ENCODE data around the gene SLC13A5.
"Not testable (repeated sequence)": the region's sequence is repeated elsewhere in the genome, so short reads cannot be mapped to it uniquely, and the experiment has no call there.

SLC13A5 gene

DNA sequence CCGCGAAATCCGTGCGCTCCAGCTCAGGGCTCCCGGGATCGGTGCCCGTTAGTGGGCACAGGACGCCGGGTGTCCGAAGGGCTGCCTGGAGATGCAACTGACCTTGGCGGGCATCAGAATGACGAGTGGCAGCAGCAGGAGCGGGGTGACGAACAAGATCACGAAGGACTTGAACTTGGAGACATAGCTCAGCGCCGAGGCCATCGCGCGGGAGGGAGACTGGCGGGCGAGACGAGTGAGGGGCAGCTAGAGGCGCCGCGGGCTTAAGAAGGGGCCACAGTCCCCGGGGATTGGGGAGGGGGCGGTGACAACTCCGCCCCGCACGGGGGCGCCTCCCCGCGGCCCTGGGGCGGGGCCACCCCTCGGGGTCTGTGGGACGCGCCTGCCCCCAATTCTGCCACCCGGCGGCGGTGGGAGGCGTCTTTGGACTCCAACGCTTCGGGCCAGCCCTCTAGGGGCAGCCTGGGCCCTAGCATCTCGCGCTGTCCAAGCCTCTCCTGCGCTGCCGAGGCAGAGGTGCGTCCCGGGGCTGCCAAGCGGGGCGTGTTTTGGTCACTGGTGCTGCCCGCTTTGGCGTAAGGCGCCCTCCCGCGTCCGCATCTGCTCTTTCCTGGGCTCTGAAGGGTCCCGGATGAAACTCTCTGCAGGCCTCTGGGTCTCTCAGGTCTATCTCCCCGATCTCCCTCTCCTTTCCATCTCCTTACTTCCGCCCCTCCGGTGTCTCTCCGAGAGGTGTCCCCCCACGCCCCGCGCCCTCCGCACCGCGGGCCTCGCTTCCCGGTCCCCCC, at the start of gene SLC13A5:
Gene SLC13A5 (minus strand): TSS at position 240 of the 788 bp plus-strand sequence. CDS start 36 bp downstream, at position 204.
- Histone ChIP-seq H3K4me3 (ENCODE audit: low read length) (peak within 1 kb of the TSS; percentile 23), H3K4me1 (ENCODE audit: insufficient read depth, low read length) (no peaks in the 10 kb centered on the region), H3K36me3 (ENCODE audit: insufficient read depth, low read length) (no peaks in the 10 kb centered on the region), H3K27me3 (ENCODE audit: insufficient read depth, low read length) (peaks cover 32% of the 10 kb centered on the region), H2AFZ (ENCODE audit: low read depth, low read length) (peak within 1 kb of the TSS; percentile 20), H3K9me3 (ENCODE audit: low read length) (peaks cover 4% of the 10 kb centered on the region)

DNA sequence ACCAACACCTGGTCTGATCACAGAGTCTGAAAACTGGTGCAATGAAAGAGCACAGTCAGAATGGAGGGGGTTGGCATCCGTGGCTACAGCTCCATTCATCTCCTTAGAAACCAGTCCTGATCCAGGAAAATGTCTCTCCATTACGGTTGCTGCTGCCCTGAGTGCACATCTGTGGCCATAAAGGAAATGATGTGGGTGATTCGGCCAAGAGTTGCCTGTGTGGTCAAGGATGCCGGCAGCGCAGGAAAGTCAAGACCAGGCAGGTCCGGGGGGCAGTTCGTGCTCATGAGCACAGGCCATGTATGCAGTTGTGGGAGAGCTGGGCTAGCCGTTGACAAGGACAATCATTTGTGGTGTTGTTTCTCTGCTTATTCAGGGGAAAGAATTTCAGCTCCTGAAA, 48.6 kb upstream of the SLC13A5 start:
- H3K4me1 ChIP-seq (ENCODE audit: insufficient read depth, low read length) = peaks cover 7% of the 10 kb centered on the region
- H3K9me3 ChIP-seq (ENCODE audit: low read length) = no peaks in the 10 kb centered on the region
- peak overlapping the region; percentile 8 for H2AFZ ChIP-seq (ENCODE audit: low read depth, low read length)
- H3K36me3 ChIP-seq (ENCODE audit: insufficient read depth, low read length) = no peaks in the 10 kb centered on the region
- H3K4me3 ChIP-seq (ENCODE audit: low read length) = no peak overlapping the region
- no peaks in the 10 kb centered on the region for H3K27me3 ChIP-seq (ENCODE audit: insufficient read depth, low read length)

DNA sequence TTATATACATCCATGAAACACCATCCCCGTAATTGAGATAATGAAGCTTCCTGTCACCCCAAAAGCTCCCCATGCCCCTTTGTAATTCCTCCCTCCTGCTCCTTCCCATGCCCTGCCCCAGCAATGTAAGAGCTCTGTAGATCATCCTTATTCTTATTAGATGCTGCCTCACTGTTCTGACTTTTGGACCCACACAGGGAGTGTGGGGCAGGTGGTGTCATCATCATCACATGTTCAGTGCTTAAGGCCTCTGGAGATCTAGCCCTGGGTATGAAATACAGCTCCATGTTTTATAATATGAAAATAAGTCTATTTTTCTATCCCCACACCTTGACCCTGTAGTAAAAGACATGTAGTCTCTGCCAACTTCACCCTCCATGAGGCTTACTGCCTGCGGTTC, 44.6 kb upstream of the SLC13A5 start:
- Histone ChIP-seq H3K36me3 (ENCODE audit: insufficient read depth, low read length) (no peaks in the 10 kb centered on the region), H2AFZ (ENCODE audit: low read depth, low read length) (no peak overlapping the region), H3K9me3 (ENCODE audit: low read length) (no peaks in the 10 kb centered on the region), H3K27me3 (ENCODE audit: insufficient read depth, low read length) (no peaks in the 10 kb centered on the region), H3K4me3 (ENCODE audit: low read length) (no peak overlapping the region), H3K4me1 (ENCODE audit: insufficient read depth, low read length) (peaks cover 18% of the 10 kb centered on the region)

DNA sequence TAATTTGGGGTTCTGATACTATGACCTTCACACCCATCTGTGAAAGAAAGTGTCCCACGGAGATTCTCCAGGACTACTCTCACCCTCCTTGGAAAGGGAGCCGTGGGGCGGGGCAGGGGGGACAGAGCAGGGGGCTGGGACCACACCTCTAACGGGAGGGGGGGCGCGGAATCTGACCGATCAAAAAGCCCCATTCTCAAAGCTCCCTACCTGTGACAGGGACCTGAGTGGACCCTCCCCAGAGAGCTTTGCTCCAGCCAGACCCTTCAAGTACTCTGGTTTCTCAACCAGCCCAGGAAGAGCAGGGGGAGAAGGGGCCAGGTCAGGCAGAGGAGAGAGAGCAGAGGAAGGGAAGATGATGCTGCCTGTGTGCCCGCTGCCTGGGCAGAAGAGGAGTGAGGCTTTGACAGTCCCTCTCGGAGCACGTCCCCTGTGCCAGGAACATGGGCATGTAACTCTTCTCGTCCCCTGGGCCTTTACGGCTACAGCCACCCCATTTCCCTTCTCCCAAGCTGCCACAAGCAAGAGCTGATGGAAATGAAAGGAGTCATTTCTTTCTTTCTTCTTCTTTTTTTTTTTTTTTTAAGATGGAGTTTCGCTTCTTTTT, 43.4 kb upstream of the SLC13A5 start:
- H2AFZ ChIP-seq (ENCODE audit: low read depth, low read length) = no peak overlapping the region
- peaks cover 19% of the 10 kb centered on the region for H3K4me1 ChIP-seq (ENCODE audit: insufficient read depth, low read length)
- no peaks in the 10 kb centered on the region for H3K9me3 ChIP-seq (ENCODE audit: low read length)
- no peaks in the 10 kb centered on the region for H3K36me3 ChIP-seq (ENCODE audit: insufficient read depth, low read length)
- H3K27me3 ChIP-seq (ENCODE audit: insufficient read depth, low read length) = no peaks in the 10 kb centered on the region
- H3K4me3 ChIP-seq (ENCODE audit: low read length) = no peak overlapping the region

DNA sequence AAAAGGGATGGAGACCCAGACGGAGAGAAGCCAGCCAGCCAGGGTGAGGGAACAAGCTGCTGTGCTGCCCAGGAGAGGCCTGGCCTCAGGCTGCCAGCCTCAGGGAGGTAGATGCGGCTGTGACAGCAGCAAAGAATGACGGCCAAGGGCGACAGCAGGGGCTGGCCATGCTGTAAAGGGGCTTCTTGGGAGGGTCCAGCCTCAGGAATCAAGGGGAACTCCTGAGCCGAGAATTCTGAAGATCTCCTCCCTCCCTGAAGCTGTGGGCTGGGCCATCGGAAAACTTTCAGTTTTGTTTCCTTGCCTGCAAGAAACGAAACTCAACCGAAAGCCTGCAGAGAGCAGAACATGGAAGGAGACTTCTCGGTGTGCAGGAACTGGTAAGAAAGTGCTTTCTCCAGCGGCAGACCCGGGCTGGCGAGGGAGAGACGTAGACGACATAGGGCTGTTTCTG, 42.6 kb upstream of the SLC13A5 start, which contains the start of gene XAF1:
Gene XAF1 (plus strand): TSS at position 316 of the 454 bp plus-strand sequence. CDS start 33 bp downstream, at position 349.
- no peaks in the 10 kb centered on the region for H3K27me3 ChIP-seq (ENCODE audit: insufficient read depth, low read length)
- H3K4me3 ChIP-seq (ENCODE audit: low read length) = no peak within 1 kb of the TSS
- no peaks in the 10 kb centered on the region for H3K36me3 ChIP-seq (ENCODE audit: insufficient read depth, low read length)
- no peaks in the 10 kb centered on the region for H3K9me3 ChIP-seq (ENCODE audit: low read length)
- peaks cover 17% of the 10 kb centered on the region for H3K4me1 ChIP-seq (ENCODE audit: insufficient read depth, low read length)
- no peak within 1 kb of the TSS for H2AFZ ChIP-seq (ENCODE audit: low read depth, low read length)

DNA sequence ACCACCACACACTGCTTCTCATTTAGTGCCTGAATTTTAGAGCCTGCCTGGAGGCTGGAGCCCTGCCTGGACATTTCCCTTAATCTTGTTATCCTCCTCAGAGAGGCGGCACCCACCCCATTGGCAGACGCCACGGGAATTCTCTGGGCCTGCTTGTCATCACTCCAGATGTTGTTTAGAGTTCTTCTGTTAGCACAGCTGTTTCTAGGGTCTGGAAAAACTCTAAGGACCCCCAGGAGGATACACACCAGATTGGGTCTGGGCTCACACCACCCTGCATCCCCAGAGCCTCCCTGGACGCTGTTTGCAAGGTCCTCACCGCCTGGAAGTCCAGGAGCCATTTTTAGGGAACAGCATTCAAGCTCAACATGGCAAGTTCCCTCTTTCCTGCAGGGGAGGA, 42.1 kb upstream of the SLC13A5 start:
- no peaks in the 10 kb centered on the region for H3K9me3 ChIP-seq (ENCODE audit: low read length)
- no peak overlapping the region for H3K4me3 ChIP-seq (ENCODE audit: low read length)
- no peaks in the 10 kb centered on the region for H3K27me3 ChIP-seq (ENCODE audit: insufficient read depth, low read length)
- peaks cover 17% of the 10 kb centered on the region for H3K4me1 ChIP-seq (ENCODE audit: insufficient read depth, low read length)
- no peaks in the 10 kb centered on the region for H3K36me3 ChIP-seq (ENCODE audit: insufficient read depth, low read length)
- H2AFZ ChIP-seq (ENCODE audit: low read depth, low read length) = no peak overlapping the region

DNA sequence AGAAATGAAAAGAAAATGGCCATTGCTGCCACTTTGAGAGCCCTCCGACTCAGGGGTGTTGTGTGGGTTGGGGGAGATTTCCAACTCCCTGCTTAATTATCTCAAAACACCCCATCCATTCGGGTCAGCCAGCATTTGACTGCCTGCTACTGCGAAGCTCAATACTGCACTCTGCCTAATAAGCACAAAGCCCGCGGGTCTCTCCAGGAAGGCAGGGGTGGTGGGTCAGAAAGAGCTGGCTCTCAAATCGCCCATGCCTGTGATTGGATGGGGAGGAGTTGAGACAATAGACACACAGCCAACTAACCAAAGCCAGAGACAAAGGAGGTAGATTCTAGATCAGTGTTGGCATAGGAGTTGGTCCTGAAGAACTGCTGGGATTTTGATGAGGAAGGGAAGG, 40.4 kb upstream of the SLC13A5 start:
- peaks cover 17% of the 10 kb centered on the region for H3K4me1 ChIP-seq (ENCODE audit: insufficient read depth, low read length)
- H3K4me3 ChIP-seq (ENCODE audit: low read length) = peak overlapping the region; percentile 33
- H3K27me3 ChIP-seq (ENCODE audit: insufficient read depth, low read length) = no peaks in the 10 kb centered on the region
- no peaks in the 10 kb centered on the region for H3K36me3 ChIP-seq (ENCODE audit: insufficient read depth, low read length)
- peak overlapping the region; percentile 82 for H2AFZ ChIP-seq (ENCODE audit: low read depth, low read length)
- H3K9me3 ChIP-seq (ENCODE audit: low read length) = no peaks in the 10 kb centered on the region

DNA sequence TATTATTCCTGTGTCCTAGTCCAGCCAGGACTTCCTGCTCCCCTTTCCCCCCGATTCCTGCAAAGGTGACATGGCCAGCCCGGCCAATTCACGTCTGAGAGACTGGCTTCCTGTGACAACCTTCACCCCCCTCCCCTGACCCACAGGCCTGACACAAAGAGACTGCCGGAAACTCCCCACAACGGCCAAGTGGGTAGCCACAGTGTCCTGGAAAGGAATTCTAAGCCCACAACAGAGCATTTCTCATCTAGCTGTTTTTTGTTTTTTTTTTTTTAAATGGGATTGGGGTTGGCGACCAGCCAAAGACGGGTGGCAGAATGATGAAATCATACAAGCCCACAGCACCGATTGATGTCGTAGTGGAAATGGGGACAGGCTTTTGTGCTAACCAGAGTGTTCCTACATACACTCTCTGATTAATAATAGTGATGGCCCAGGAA, 39.9 kb upstream of the SLC13A5 start:
- H3K4me3 ChIP-seq (ENCODE audit: low read length) = peak overlapping the region; percentile 33
- H3K9me3 ChIP-seq (ENCODE audit: low read length) = no peaks in the 10 kb centered on the region
- H3K4me1 ChIP-seq (ENCODE audit: insufficient read depth, low read length) = peaks cover 17% of the 10 kb centered on the region

DNA sequence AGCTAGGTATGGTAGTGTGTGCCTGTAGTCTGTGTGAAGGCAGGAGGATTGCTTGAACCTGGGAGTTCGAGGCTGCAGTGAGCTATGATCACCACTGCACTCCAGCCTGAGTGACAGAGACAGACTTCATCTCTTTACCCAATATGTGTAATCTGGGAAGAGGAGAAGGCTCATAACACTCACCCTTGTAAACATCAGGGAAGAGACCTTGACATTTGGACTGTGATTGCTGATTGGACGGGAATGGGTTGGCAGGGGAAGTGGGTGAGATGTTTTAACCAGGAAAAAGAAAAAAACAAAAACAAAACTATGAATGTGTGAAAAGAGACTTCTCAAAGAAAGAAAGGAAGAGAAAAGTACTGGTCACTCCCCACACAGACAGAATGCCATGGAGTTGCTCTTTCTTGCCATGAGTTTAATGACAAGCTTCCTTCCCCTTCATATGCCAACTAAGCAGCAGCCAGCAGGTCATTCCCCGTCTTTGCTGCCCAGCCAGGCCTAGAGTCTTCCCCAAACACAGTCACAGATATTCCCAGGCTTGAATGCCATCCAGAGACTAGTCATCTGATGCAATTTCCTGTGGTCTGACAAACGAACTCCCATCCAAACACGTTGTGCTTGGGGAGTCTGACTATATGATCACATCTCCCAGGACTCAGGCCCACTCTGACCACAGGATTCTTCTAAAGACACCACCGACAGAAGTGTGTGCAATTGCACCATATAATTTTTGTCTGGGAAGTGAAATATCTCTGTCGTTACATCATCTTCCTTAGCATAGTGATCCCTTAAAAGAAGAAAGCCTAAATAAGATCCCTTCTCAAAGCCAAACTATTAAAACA, 39.1 kb upstream of the SLC13A5 start:
- no peaks in the 10 kb centered on the region for H3K36me3 ChIP-seq (ENCODE audit: insufficient read depth, low read length)
- H2AFZ ChIP-seq (ENCODE audit: low read depth, low read length) = peak overlapping the region; percentile 82
- H3K9me3 ChIP-seq (ENCODE audit: low read length) = no peaks in the 10 kb centered on the region
- H3K27me3 ChIP-seq (ENCODE audit: insufficient read depth, low read length) = no peaks in the 10 kb centered on the region
- H3K4me3 ChIP-seq (ENCODE audit: low read length) = peak overlapping the region; percentile 33
- H3K4me1 ChIP-seq (ENCODE audit: insufficient read depth, low read length) = peaks cover 17% of the 10 kb centered on the region

More for the DNA sequence above, 39.9 kb upstream of the SLC13A5 start:
- H3K27me3 ChIP-seq (ENCODE audit: insufficient read depth, low read length) = no peaks in the 10 kb centered on the region
- no peaks in the 10 kb centered on the region for H3K36me3 ChIP-seq (ENCODE audit: insufficient read depth, low read length)
- peak overlapping the region; percentile 82 for H2AFZ ChIP-seq (ENCODE audit: low read depth, low read length)

DNA sequence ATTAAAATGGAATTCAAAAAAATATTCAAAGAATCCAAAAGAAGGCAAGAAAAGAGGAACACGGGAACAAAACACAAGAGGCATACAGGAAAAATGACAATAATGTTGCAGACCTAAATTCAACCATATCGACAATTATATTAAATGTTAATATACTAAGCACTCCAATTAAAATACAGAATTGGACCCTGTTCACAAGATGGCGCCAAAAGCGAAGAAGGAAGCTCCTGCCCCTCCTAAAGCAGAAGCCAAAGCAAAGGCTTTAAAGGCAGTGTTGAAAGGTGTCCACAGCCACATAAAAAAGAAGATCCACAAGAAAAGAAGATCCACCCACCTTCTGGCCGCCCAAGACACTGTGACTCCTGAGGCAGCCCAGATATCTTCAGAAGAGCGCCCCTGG, 36.4 kb upstream of the SLC13A5 start:
- H2AFZ ChIP-seq (ENCODE audit: low read depth, low read length) = no peak overlapping the region
- H3K4me3 ChIP-seq (ENCODE audit: low read length) = no peak overlapping the region
- H3K36me3 ChIP-seq (ENCODE audit: insufficient read depth, low read length) = no peaks in the 10 kb centered on the region
- H3K27me3 ChIP-seq (ENCODE audit: insufficient read depth, low read length) = no peaks in the 10 kb centered on the region
- H3K9me3 ChIP-seq (ENCODE audit: low read length) = no peaks in the 10 kb centered on the region
- H3K4me1 ChIP-seq (ENCODE audit: insufficient read depth, low read length) = peaks cover 17% of the 10 kb centered on the region

DNA sequence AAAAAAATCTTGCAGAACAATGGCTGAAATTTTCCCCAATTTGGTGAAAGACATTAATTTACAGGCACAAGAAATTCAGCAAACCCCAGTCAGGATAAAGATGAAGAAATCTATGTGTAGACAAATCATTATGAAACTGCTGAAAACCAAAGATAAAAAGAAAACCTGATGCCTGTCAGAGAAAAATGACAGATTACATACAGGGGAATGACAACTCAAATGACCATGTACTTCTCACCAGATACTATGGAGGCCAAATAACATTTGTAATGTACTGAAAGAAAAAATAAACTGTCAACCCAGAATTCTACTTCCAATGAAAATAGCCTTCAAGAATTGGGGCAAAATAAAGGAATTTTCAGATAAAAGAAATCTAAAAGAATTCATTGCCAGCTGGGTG, 35.4 kb upstream of the SLC13A5 start:
- H3K9me3 ChIP-seq (ENCODE audit: low read length) = no peaks in the 10 kb centered on the region
- H3K36me3 ChIP-seq (ENCODE audit: insufficient read depth, low read length) = no peaks in the 10 kb centered on the region
- no peaks in the 10 kb centered on the region for H3K27me3 ChIP-seq (ENCODE audit: insufficient read depth, low read length)
- peaks cover 14% of the 10 kb centered on the region for H3K4me1 ChIP-seq (ENCODE audit: insufficient read depth, low read length)
- no peak overlapping the region for H2AFZ ChIP-seq (ENCODE audit: low read depth, low read length)
- H3K4me3 ChIP-seq (ENCODE audit: low read length) = no peak overlapping the region

DNA sequence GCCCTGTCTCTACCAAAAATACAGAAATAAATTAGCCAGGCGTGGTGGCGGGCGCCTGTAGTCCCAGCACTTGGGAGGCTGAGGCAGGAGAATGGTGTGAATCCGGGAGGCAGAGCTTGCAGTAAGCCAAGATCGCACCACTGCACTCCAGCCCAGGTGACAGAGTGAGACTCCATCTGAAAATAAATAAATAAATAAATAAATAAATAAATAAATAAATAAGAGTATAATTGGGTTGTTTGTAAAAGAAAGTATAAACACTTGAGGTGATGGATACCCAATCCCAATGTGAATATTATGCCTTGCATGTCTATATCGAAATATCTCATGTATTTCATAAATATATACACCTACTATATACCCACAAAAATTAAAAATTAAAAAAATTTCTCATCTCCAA, 33.5 kb upstream of the SLC13A5 start:
- not testable (repeated sequence) for H3K4me1 ChIP-seq (ENCODE audit: insufficient read depth, low read length); H3K27me3 ChIP-seq (ENCODE audit: insufficient read depth, low read length); H3K36me3 ChIP-seq (ENCODE audit: insufficient read depth, low read length); H3K9me3 ChIP-seq (ENCODE audit: low read length); H3K4me3 ChIP-seq (ENCODE audit: low read length); H2AFZ ChIP-seq (ENCODE audit: low read depth, low read length)

DNA sequence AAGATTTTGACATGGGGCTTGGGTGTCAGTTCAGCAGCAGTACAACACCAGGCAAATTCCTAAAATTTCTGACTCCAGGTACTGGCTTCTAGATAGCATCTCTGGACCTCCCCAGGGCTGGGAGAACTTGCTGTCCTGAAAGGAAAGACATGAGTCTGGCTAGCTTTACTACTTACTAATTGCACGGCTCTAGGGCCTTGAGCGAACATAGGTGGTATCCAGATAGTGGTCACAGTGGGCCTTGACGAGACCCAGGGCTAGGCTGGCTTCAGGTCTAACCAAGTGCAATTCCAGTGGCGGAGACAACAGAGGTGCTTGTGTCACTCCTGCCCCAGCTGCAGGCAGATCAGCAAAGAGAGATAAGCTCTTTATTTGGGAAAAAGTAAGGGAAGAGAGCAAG, 16.4 kb upstream of the SLC13A5 start:
- Histone ChIP-seq H3K36me3 (ENCODE audit: insufficient read depth, low read length) (no peaks in the 10 kb centered on the region), H3K4me3 (ENCODE audit: low read length) (no peak overlapping the region), H3K4me1 (ENCODE audit: insufficient read depth, low read length) (no peaks in the 10 kb centered on the region), H3K27me3 (ENCODE audit: insufficient read depth, low read length) (peaks cover 5% of the 10 kb centered on the region), H3K9me3 (ENCODE audit: low read length) (no peaks in the 10 kb centered on the region), H2AFZ (ENCODE audit: low read depth, low read length) (no peak overlapping the region)
